K562 (cell line): Measurements from ENCODE around the gene HOXC12. TPM values are rescaled to one million over a fixed set of nuclear protein-coding genes. Genes with fewer than 3 reads are reported as not detected.
A peak's percentile ranks its signal among the peaks of the same experiment; 100 is the strongest.

Experiments
- ATF7 ChIP-seq: fragments of 450-650 bp; IDR thresholded peaks from 2 replicates; pipeline ENCODE4 v1.7.1; 2014; ENCODE audit warnings: mild to moderate bottlenecking, moderate library complexity
- BCL6 ChIP-seq: fragments of 250-450 bp; sonication (Bioruptor Pico); IDR thresholded peaks from 2 replicates; pipeline ENCODE4 v1.4.0; 2020
- CREB1 ChIP-seq, 2 experiments: sonication (generic) in 1 of 2; formaldehyde crosslinking in 1 of 2; IDR thresholded peaks; 2 replicates each; pipeline versions ENCODE4 v1.6.1 to v1.8.0; 2012 to 2022; ENCODE audit warnings: inconsistent platforms in 1 of 2, mild to moderate bottlenecking in 1 of 2, missing genetic modification reagents in 1 of 2, moderate library complexity in 1 of 2
- CTCFL ChIP-seq: IDR thresholded peaks from 2 replicates; pipeline ENCODE4 v1.6.1; 2011; ENCODE audit warnings: borderline replicate concordance, low read depth, mild to moderate bottlenecking, moderate library complexity, low read length; ENCODE audit not compliant: insufficient read depth, poor library complexity, severe bottlenecking
- FOSL1 ChIP-seq: fragments of 200-800 bp; sonication (Bioruptor generic); conservative IDR thresholded peaks from 2 replicates; pipeline ENCODE4 v1.6.1; 2016; ENCODE audit warnings: missing genetic modification characterization, missing compliant biosample characterization
- FUS ChIP-seq: fragments of 200-400 bp; formaldehyde crosslinking; optimal IDR thresholded peaks from 2 replicates; pipeline ENCODE3; 2017; ENCODE audit warnings: low read depth, low read length
- MTA3 ChIP-seq: fragments of 450-650 bp; formaldehyde crosslinking; IDR thresholded peaks from 2 replicates; pipeline ENCODE4 v1.6.1; 2017; ENCODE audit warnings: mild to moderate bottlenecking, borderline replicate concordance
- NCOA6 ChIP-seq: fragments of 450-650 bp; IDR thresholded peaks from 2 replicates; pipeline ENCODE4 v1.6.1; 2017; ENCODE audit warnings: mild to moderate bottlenecking
- NFE2 ChIP-seq: IDR thresholded peaks from 2 replicates; pipeline ENCODE4 v1.6.1; 2014; ENCODE audit warnings: antibody characterized with exemption, low read depth
- NFIX ChIP-seq: fragments of 250-450 bp; sonication (Bioruptor Pico); IDR thresholded peaks from 2 replicates; pipeline ENCODE4 v1.4.0; 2020; ENCODE audit warnings: low read depth, mild to moderate bottlenecking, moderate library complexity
- SMAD1 ChIP-seq: fragments of 150-350 bp; IDR thresholded peaks from 2 replicates; pipeline ENCODE4 v1.6.1; 2014; ENCODE audit warnings: low read length, low read depth; ENCODE audit not compliant: partially characterized antibody
- SMARCA5 ChIP-seq: fragments of 450-650 bp; IDR thresholded peaks from 2 replicates; pipeline ENCODE4 v1.6.1; 2016
- ZNF318 ChIP-seq, 2 experiments: fragments of 450-650 bp; IDR thresholded peaks; 2 replicates each; pipeline ENCODE4 v1.6.1; 2016; ENCODE audit warnings: mild to moderate bottlenecking in 2 of 2, borderline replicate concordance in 1 of 2, low read depth in 1 of 2, moderate library complexity in 1 of 2
- ZNF586 ChIP-seq: fragments of 450-650 bp; formaldehyde crosslinking; conservative IDR thresholded peaks from 2 replicates; pipeline ENCODE4 v1.4.0; 2020; ENCODE audit warnings: mild to moderate bottlenecking, moderate library complexity
- ZZZ3 ChIP-seq: fragments of 450-650 bp; IDR thresholded peaks from 2 replicates; pipeline ENCODE4 v1.6.1; 2016; ENCODE audit warnings: antibody characterized with exemption, mild to moderate bottlenecking, moderate library complexity
- polyA plus RNA-seq, 8 experiments: library from polyadenylated mRNA; depleted of rRNA in 4 of 8; stranded (reverse) in 5 of 8; unstranded in 3 of 8; fragments of >200 nt; fragmentation: Nextera tagmentation in 2 of 8; fragmentation: Illumina TruSeq in 1 of 8; extraction: Ambion mirVana in 2 of 8; extraction: Trizol in 1 of 8; gene quantifications; 2 replicates each; pipeline versions ENCODE4 v1.2.1 to v1.2.3, GENCODE V29; 2011 to 2014; ENCODE audit warnings: inconsistent platforms in 1 of 8, missing spikeins in 1 of 8
- total RNA-seq, 7 experiments: library from RNA; depleted of rRNA in 6 of 7; stranded (reverse); fragments of >200 nt in 6 of 7; fragmentation: Illumina TruSeq in 2 of 7; extraction: Trizol in 2 of 7; gene quantifications; 2 replicates each; pipeline versions ENCODE4 v1.2.1 to v1.2.3, GENCODE V29; 2011 to 2021; ENCODE audit warnings: low replicate concordance in 1 of 7

The HOXC12 gene
- total and polyA plus RNA-seq, 9 of the 15 experiments (the other 6 are each of a cell fraction or from before 2014, with no cell fraction given), result 0.04 to 0.36 (median 0.11) TPM; not detected in 1

GRCh38 chr12:53999559-54000115 is 44.9 kb downstream of the HOXC12 start (continued):
- no peak for TF ChIP-seq CTCFL
- TF ChIP-seq SMAD1, result no peak
- no peak for TF ChIP-seq NFIX (CRISPR knock-in tag)
- peak; percentile 91 for TF ChIP-seq ATF7
- no peak for TF ChIP-seq ZNF318 (IDR thresholded peaks at IDR 0.05; ENCODE audit: borderline replicate concordance in 1 of 2, low read depth in 1 of 2)
- TF ChIP-seq ZZZ3, result no peak
- no peak for TF ChIP-seq FUS
- TF ChIP-seq NCOA6, result no peak
- TF ChIP-seq FOSL1 (tag), result no peak
- no peak for TF ChIP-seq NFE2
- no peak for TF ChIP-seq SMARCA5
- no peak for TF ChIP-seq BCL6 (CRISPR knock-in tag)
- TF ChIP-seq MTA3, result no peak
- no peak for TF ChIP-seq CREB1 (IDR thresholded peaks at IDR 0.05)
- TF ChIP-seq CREB1 (CRISPR knock-in tag; IDR thresholded peaks at IDR 0.05), result 0 out of 2 replicates have a peak, but pooled peaks have one; percentile 24
- TF ChIP-seq ZNF586 (CRISPR knock-in tag), result no peak
